ENCODE results near the gene RYR3. TPM values are rescaled to one million over a fixed set of nuclear protein-coding genes. Genes with fewer than 3 reads are reported as not detected.

The RYR3 gene
- total RNA-seq, 1 experiment from 2014 or later = not detected

- Histone ChIP-seq H3K79me2 (ENCODE audit: low read length) (no peaks in the 10 kb centered on the region), H3K9me2 (replicated peaks; ENCODE audit: insufficient read depth, low read length) (no peaks in the 10 kb centered on the region), H3K27ac (ENCODE audit: low read length) (no peak overlapping the region), H3K36me3 (ENCODE audit: insufficient read depth, low read length) (no peaks in the 10 kb centered on the region), H3K4me3 (ENCODE audit: low read length) (no peak overlapping the region), H3K4me2 (ENCODE audit: low read depth, low read length, poor library complexity, severe bottlenecking) (no peak overlapping the region), H3K9ac (ENCODE audit: low read length) (no peak overlapping the region), H2AFZ (ENCODE audit: low read length) (no peak overlapping the region), H4K20me1 (ENCODE audit: insufficient read depth, low read depth, low read length) (no peaks in the 10 kb centered on the region), H3K4me1 (ENCODE audit: low read length) (peaks cover 6% of the 10 kb centered on the region), H3K27me3 (ENCODE audit: low read length) (no peaks in the 10 kb centered on the region), H3K9me3 (ENCODE audit: low read length) (no peaks in the 10 kb centered on the region)
- no peak for DNase-seq
Observed at GRCh38 chr15:33326908-33327307, 16.1 kb downstream of the RYR3 start.

- no peaks in the 10 kb centered on the region for H4K20me1 ChIP-seq (ENCODE audit: insufficient read depth, low read depth, low read length)
- H3K4me2 ChIP-seq (ENCODE audit: low read depth, low read length, poor library complexity, severe bottlenecking) = no peak overlapping the region
- no peaks in the 10 kb centered on the region for H3K9me2 ChIP-seq (replicated peaks; ENCODE audit: insufficient read depth, low read length)
- H3K4me3 ChIP-seq (ENCODE audit: low read length) = no peak overlapping the region
- peaks cover 6% of the 10 kb centered on the region for H3K4me1 ChIP-seq (ENCODE audit: low read length)
- DNase-seq = no peak
- H3K27me3 ChIP-seq (ENCODE audit: low read length) = no peaks in the 10 kb centered on the region
- no peak overlapping the region for H3K27ac ChIP-seq (ENCODE audit: low read length)
- H3K36me3 ChIP-seq (ENCODE audit: insufficient read depth, low read length) = no peaks in the 10 kb centered on the region
- H3K9me3 ChIP-seq (ENCODE audit: low read length) = no peaks in the 10 kb centered on the region
- no peak overlapping the region for H2AFZ ChIP-seq (ENCODE audit: low read length)
- H3K79me2 ChIP-seq (ENCODE audit: low read length) = no peaks in the 10 kb centered on the region
- no peak overlapping the region for H3K9ac ChIP-seq (ENCODE audit: low read length)
Observed at GRCh38 chr15:33328106-33328505, 17.3 kb downstream of the RYR3 start.

- Histone ChIP-seq H3K9me3 (ENCODE audit: low read length) (no peaks in the 10 kb centered on the region), H3K36me3 (ENCODE audit: insufficient read depth, low read length) (no peaks in the 10 kb centered on the region), H3K27ac (ENCODE audit: low read length) (no peak overlapping the region), H3K27me3 (ENCODE audit: low read length) (no peaks in the 10 kb centered on the region), H3K9ac (ENCODE audit: low read length) (no peak overlapping the region), H2AFZ (ENCODE audit: low read length) (no peak overlapping the region), H3K4me3 (ENCODE audit: low read length) (no peak overlapping the region), H4K20me1 (ENCODE audit: insufficient read depth, low read depth, low read length) (no peaks in the 10 kb centered on the region), H3K9me2 (replicated peaks; ENCODE audit: insufficient read depth, low read length) (no peaks in the 10 kb centered on the region), H3K4me2 (ENCODE audit: low read depth, low read length, poor library complexity, severe bottlenecking) (no peak overlapping the region), H3K79me2 (ENCODE audit: low read length) (no peaks in the 10 kb centered on the region), H3K4me1 (ENCODE audit: low read length) (no peaks in the 10 kb centered on the region)
- DNase-seq = no peak
Observed at GRCh38 chr15:33329457-33329856, 18.7 kb downstream of the RYR3 start.

GRCh38 chr15:33330931-33331330, 20.2 kb downstream of the RYR3 start:
- Histone ChIP-seq H3K9me3 (ENCODE audit: low read length) (no peaks in the 10 kb centered on the region), H3K9me2 (replicated peaks; ENCODE audit: insufficient read depth, low read length) (no peaks in the 10 kb centered on the region), H3K27ac (ENCODE audit: low read length) (no peak overlapping the region), H3K36me3 (ENCODE audit: insufficient read depth, low read length) (no peaks in the 10 kb centered on the region), H2AFZ (ENCODE audit: low read length) (no peak overlapping the region), H3K79me2 (ENCODE audit: low read length) (no peaks in the 10 kb centered on the region), H3K4me3 (ENCODE audit: low read length) (no peak overlapping the region), H4K20me1 (ENCODE audit: insufficient read depth, low read depth, low read length) (no peaks in the 10 kb centered on the region), H3K4me2 (ENCODE audit: low read depth, low read length, poor library complexity, severe bottlenecking) (no peak overlapping the region), H3K9ac (ENCODE audit: low read length) (no peak overlapping the region), H3K27me3 (ENCODE audit: low read length) (no peaks in the 10 kb centered on the region), H3K4me1 (ENCODE audit: low read length) (no peaks in the 10 kb centered on the region)
- DNase-seq = no peak

- no peak overlapping the region for H3K4me2 ChIP-seq (ENCODE audit: low read depth, low read length, poor library complexity, severe bottlenecking)
- H3K27me3 ChIP-seq (ENCODE audit: low read length) = no peaks in the 10 kb centered on the region
- no peak overlapping the region for H3K9ac ChIP-seq (ENCODE audit: low read length)
- H3K9me3 ChIP-seq (ENCODE audit: low read length) = no peaks in the 10 kb centered on the region
- no peaks in the 10 kb centered on the region for H3K79me2 ChIP-seq (ENCODE audit: low read length)
- H3K4me3 ChIP-seq (ENCODE audit: low read length) = no peak overlapping the region
- H3K36me3 ChIP-seq (ENCODE audit: insufficient read depth, low read length) = no peaks in the 10 kb centered on the region
- no peak for DNase-seq
- H2AFZ ChIP-seq (ENCODE audit: low read length) = no peak overlapping the region
- H3K4me1 ChIP-seq (ENCODE audit: low read length) = no peaks in the 10 kb centered on the region
- H3K9me2 ChIP-seq (replicated peaks; ENCODE audit: insufficient read depth, low read length) = no peaks in the 10 kb centered on the region
- no peak overlapping the region for H3K27ac ChIP-seq (ENCODE audit: low read length)
- H4K20me1 ChIP-seq (ENCODE audit: insufficient read depth, low read depth, low read length) = no peaks in the 10 kb centered on the region
Observed at GRCh38 chr15:33341953-33342352, 31.2 kb downstream of the RYR3 start.

- H3K9ac ChIP-seq (ENCODE audit: low read length) = no peak overlapping the region
- H3K9me2 ChIP-seq (replicated peaks; ENCODE audit: insufficient read depth, low read length) = no peaks in the 10 kb centered on the region
- no peak for DNase-seq
- H3K27ac ChIP-seq (ENCODE audit: low read length) = no peak overlapping the region
- H3K36me3 ChIP-seq (ENCODE audit: insufficient read depth, low read length) = no peaks in the 10 kb centered on the region
- H3K79me2 ChIP-seq (ENCODE audit: low read length) = no peaks in the 10 kb centered on the region
- H3K4me2 ChIP-seq (ENCODE audit: low read depth, low read length, poor library complexity, severe bottlenecking) = no peak overlapping the region
- no peaks in the 10 kb centered on the region for H3K9me3 ChIP-seq (ENCODE audit: low read length)
- no peaks in the 10 kb centered on the region for H3K27me3 ChIP-seq (ENCODE audit: low read length)
- H3K4me1 ChIP-seq (ENCODE audit: low read length) = no peaks in the 10 kb centered on the region
- no peaks in the 10 kb centered on the region for H4K20me1 ChIP-seq (ENCODE audit: insufficient read depth, low read depth, low read length)
- no peak overlapping the region for H3K4me3 ChIP-seq (ENCODE audit: low read length)
- no peak overlapping the region for H2AFZ ChIP-seq (ENCODE audit: low read length)
Observed at GRCh38 chr15:33343275-33343674, 32.5 kb downstream of the RYR3 start.

GRCh38 chr15:33344111-33344510, 33.3 kb downstream of the RYR3 start:
- Histone ChIP-seq H3K9me2 (replicated peaks; ENCODE audit: insufficient read depth, low read length) (no peaks in the 10 kb centered on the region), H3K27me3 (ENCODE audit: low read length) (no peaks in the 10 kb centered on the region), H3K4me3 (ENCODE audit: low read length) (no peak overlapping the region), H3K9me3 (ENCODE audit: low read length) (no peaks in the 10 kb centered on the region), H2AFZ (ENCODE audit: low read length) (no peak overlapping the region), H4K20me1 (ENCODE audit: insufficient read depth, low read depth, low read length) (no peaks in the 10 kb centered on the region), H3K27ac (ENCODE audit: low read length) (no peak overlapping the region), H3K36me3 (ENCODE audit: insufficient read depth, low read length) (no peaks in the 10 kb centered on the region), H3K4me1 (ENCODE audit: low read length) (no peaks in the 10 kb centered on the region), H3K79me2 (ENCODE audit: low read length) (no peaks in the 10 kb centered on the region), H3K4me2 (ENCODE audit: low read depth, low read length, poor library complexity, severe bottlenecking) (no peak overlapping the region), H3K9ac (ENCODE audit: low read length) (no peak overlapping the region)
- no peak for DNase-seq

GRCh38 chr15:33344530-33344929, 33.8 kb downstream of the RYR3 start:
- H3K27ac ChIP-seq (ENCODE audit: low read length) = no peak overlapping the region
- no peak overlapping the region for H2AFZ ChIP-seq (ENCODE audit: low read length)
- H3K9me3 ChIP-seq (ENCODE audit: low read length) = no peaks in the 10 kb centered on the region
- H3K4me1 ChIP-seq (ENCODE audit: low read length) = no peaks in the 10 kb centered on the region
- no peak overlapping the region for H3K9ac ChIP-seq (ENCODE audit: low read length)
- no peak overlapping the region for H3K4me2 ChIP-seq (ENCODE audit: low read depth, low read length, poor library complexity, severe bottlenecking)
- no peak overlapping the region for H3K4me3 ChIP-seq (ENCODE audit: low read length)
- DNase-seq = no peak
- no peaks in the 10 kb centered on the region for H3K79me2 ChIP-seq (ENCODE audit: low read length)
- H4K20me1 ChIP-seq (ENCODE audit: insufficient read depth, low read depth, low read length) = no peaks in the 10 kb centered on the region
- no peaks in the 10 kb centered on the region for H3K27me3 ChIP-seq (ENCODE audit: low read length)
- H3K9me2 ChIP-seq (replicated peaks; ENCODE audit: insufficient read depth, low read length) = no peaks in the 10 kb centered on the region
- no peaks in the 10 kb centered on the region for H3K36me3 ChIP-seq (ENCODE audit: insufficient read depth, low read length)

- H3K4me2 ChIP-seq (ENCODE audit: low read depth, low read length, poor library complexity, severe bottlenecking) = no peak overlapping the region
- H3K36me3 ChIP-seq (ENCODE audit: insufficient read depth, low read length) = no peaks in the 10 kb centered on the region
- H3K4me1 ChIP-seq (ENCODE audit: low read length) = no peaks in the 10 kb centered on the region
- H3K27me3 ChIP-seq (ENCODE audit: low read length) = no peaks in the 10 kb centered on the region
- H3K27ac ChIP-seq (ENCODE audit: low read length) = no peak overlapping the region
- no peak for DNase-seq
- no peak overlapping the region for H2AFZ ChIP-seq (ENCODE audit: low read length)
- no peak overlapping the region for H3K9ac ChIP-seq (ENCODE audit: low read length)
- no peaks in the 10 kb centered on the region for H3K9me3 ChIP-seq (ENCODE audit: low read length)
- no peaks in the 10 kb centered on the region for H3K9me2 ChIP-seq (replicated peaks; ENCODE audit: insufficient read depth, low read length)
- H4K20me1 ChIP-seq (ENCODE audit: insufficient read depth, low read depth, low read length) = no peaks in the 10 kb centered on the region
- no peaks in the 10 kb centered on the region for H3K79me2 ChIP-seq (ENCODE audit: low read length)
- H3K4me3 ChIP-seq (ENCODE audit: low read length) = no peak overlapping the region
Observed at GRCh38 chr15:33354411-33354810, 43.6 kb downstream of the RYR3 start.

Data from Karpas-422 (cell line).